CD4-positive, alpha-beta T cell treated with Interleukin-17A for 1 hour (primary cell): ENCODE data around the gene RC3H1.
"Not testable (repeated sequence)": the region's sequence is repeated elsewhere in the genome, so short reads cannot be mapped to it uniquely, and the experiment has no call there.

Experiments
- DNase-seq: peaks from one replicate; pipeline ENCODE4 v3.0.0-alpha.2; 2020

Gene RC3H1

GRCh38 chr1:174022080-174022975, at the start of gene RC3H1:
RC3H1 (minus strand) TSS chr1:174022357; CDS start chr1:173992985, 29,372 bp downstream.
- peak; percentile 92 for DNase-seq

GRCh38 chr1:174070614-174071013, 48.5 kb upstream of the RC3H1 start:
- no peak for DNase-seq

GRCh38 chr1:174068000-174068399, 45.8 kb upstream of the RC3H1 start:
- DNase-seq: no peak

- DNase-seq: no peak
Measured at GRCh38 chr1:174060090-174060489, 37.9 kb upstream of the RC3H1 start.

GRCh38 chr1:174058624-174059023, 36.5 kb upstream of the RC3H1 start:
- no peak for DNase-seq

GRCh38 chr1:174056609-174057008, 34.5 kb upstream of the RC3H1 start:
- DNase-seq: not testable (repeated sequence)

GRCh38 chr1:174055797-174056196, 33.6 kb upstream of the RC3H1 start:
- DNase-seq: not testable (repeated sequence)

GRCh38 chr1:174053826-174054225, 31.7 kb upstream of the RC3H1 start:
- no peak for DNase-seq

GRCh38 chr1:174052621-174053020, 30.5 kb upstream of the RC3H1 start:
- DNase-seq: no peak

GRCh38 chr1:174051956-174052355, 29.8 kb upstream of the RC3H1 start:
- DNase-seq: no peak

- no peak for DNase-seq
Measured at GRCh38 chr1:174049514-174049913, 27.4 kb upstream of the RC3H1 start.

- DNase-seq: no peak
Measured at GRCh38 chr1:174044418-174045222, 22.5 kb upstream of the RC3H1 start.

GRCh38 chr1:174042509-174042908, 20.4 kb upstream of the RC3H1 start:
- not testable (repeated sequence) for DNase-seq

- DNase-seq: no peak
Measured at GRCh38 chr1:174041369-174041768, 19.2 kb upstream of the RC3H1 start.

GRCh38 chr1:174040387-174040786, 18.2 kb upstream of the RC3H1 start:
- no peak for DNase-seq

GRCh38 chr1:174039027-174039426, 16.9 kb upstream of the RC3H1 start:
- no peak for DNase-seq

- DNase-seq: no peak
Measured at GRCh38 chr1:174036798-174037197, 14.6 kb upstream of the RC3H1 start.

GRCh38 chr1:174036204-174036603, 14.0 kb upstream of the RC3H1 start:
- no peak for DNase-seq

GRCh38 chr1:174032671-174033222, 10.6 kb upstream of the RC3H1 start:
- no peak for DNase-seq

GRCh38 chr1:174031099-174031498, 8.9 kb upstream of the RC3H1 start:
- DNase-seq: no peak

- no peak for DNase-seq
Measured at GRCh38 chr1:174028495-174028894, 6.3 kb upstream of the RC3H1 start.

- peak; percentile 35 for DNase-seq
Measured at GRCh38 chr1:174023440-174023839, 1.3 kb upstream of the RC3H1 start.

- no peak for DNase-seq
Measured at GRCh38 chr1:174022976-174023277, 770 bp upstream of the RC3H1 start.

- DNase-seq: peak; percentile 40
Measured at GRCh38 chr1:174021591-174022079, 522 bp downstream of the RC3H1 start.
